T47D (cell line): ENCODE results near the gene GPR25.

Experiments used
- DNase-seq, 2 experiments: peaks; one replicate each; pipeline versions ENCODE4 v3.0.0 to v3.0.0-alpha.2; 2011 to 2012; ENCODE audit warnings: low read depth in 1 of 2, low spot score in 1 of 2
- JUND ChIP-seq: IDR thresholded peaks from 2 replicates; pipeline ENCODE4 v1.6.1; 2012; ENCODE audit warnings: low read depth
- in situ Hi-C: cut with HindIII; loops from 2 replicates; pipeline ENCODE4 v1.10.0; 2016; ENCODE audit warnings: low sequenced_read_pairs, low pct_unique_long_range_greater_than_20kb

The GPR25 gene

DNA sequence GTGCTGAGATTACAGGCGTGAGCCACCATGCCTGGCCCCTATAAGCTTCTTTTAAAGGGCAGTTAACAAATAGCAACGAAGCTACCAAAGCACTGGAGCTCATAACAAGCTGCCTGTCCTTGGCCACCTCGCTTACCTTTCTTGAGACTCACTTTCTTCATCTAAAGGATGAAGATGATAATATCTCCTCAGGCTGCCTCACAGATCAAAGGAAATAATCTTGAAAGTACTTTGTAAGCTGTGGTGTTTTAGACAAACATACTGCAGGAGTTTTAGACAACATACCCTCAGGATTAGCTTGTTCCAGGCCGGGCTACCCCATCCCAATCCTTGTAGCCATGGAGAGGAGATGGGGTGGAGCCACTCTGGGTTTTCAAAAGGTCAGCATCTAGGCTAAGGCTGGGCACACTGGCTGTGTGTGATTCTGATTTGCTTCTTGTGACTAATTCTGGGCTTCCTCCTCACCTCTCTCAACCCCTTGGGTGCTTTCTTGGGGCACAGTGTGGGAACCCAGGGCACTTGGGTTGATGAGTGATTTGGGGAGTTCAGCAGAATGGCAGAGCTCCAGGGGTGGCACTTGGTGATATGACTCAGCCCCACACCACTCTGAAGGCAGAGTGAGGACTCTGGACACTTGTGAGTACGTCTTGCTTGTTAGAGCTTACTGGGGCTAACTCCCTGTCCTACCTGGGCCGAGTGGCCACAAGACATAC lies 5.2 kb downstream of the GPR25 start:
- TF ChIP-seq JUND, result no peak
- in situ Hi-C loops, result no loop called here
- no peak for DNase-seq

DNA sequence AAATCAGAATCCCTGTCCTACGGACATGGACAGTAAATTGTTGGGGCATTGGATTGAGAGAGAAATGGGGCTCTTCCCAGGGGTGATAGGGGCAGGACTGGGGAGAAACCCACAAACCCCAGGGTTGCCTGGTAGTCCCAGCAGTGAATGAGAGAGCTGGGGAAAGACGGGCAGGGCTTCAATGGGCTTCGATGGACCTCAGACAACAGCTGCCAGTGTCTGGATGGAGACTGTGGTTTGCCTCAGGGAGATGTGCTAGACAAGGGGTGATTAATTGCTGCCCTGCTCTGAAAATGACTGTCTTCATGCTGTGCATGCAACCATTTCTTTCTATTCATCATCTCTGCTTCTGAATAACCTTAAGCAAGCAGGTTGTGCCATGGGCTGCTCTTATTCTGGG lies 7.4 kb downstream of the GPR25 start:
- no peak for DNase-seq
- in situ Hi-C loops, result no loop called here
- no peak for TF ChIP-seq JUND

DNA sequence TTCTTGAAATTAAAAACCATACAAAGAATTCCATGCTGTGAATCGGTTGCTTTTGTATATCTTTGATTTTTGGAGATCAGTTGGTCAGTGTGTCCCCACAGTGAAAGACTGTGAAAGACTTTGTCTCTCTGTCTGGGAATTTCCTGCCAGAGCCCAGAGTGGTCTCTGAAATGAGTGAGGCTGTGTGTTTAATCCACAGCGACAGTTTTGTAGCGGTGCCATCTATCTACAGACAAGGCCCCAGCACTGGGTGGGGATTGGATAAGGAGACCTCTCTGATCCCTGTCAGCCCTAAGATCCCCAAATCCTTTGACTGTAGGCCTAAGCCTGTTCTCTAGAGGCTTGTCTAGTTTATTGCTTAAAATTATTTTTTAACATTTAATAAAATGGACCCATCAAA lies 10.3 kb downstream of the GPR25 start:
- no peak for TF ChIP-seq JUND
- in situ Hi-C loops, result no loop called here
- DNase-seq, result no peak

DNA sequence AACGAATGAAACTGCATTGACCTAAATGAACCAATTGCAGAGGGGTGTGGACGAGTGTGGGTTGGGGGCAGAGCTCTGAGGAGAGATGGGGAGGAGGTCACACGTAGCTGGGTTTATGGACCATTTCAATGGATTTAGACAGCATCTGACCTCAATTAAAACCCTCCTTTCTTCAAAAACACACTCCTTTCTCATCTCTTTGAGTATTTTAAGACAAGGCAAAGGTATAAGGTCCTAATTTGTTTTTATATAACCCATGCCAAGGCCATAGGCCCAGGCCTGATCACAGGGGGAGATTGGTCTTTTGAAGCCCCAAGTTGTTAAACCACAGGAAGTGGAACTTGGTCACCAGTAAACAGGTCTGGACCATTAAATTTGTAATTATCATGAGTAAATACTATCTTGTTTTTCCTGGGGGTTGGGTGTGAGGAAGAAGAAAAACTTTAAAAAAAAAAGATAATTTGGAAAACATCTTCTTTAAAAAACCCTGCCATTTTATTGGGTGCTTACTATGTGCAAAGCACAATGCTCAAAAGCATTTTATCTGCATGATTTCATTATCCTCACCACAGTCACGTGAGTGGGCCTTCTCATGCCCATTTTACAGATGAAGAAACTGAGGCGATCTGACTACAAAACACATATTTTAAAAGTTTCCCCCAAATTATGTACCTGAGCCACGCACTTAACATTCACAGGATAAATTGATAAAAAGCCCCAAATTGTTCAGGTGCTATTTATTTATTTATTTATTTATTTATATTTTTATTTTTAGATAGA lies 13.0 kb downstream of the GPR25 start:
- in situ Hi-C loops, result no loop called here
- DNase-seq, result no peak
- TF ChIP-seq JUND, result no peak

DNA sequence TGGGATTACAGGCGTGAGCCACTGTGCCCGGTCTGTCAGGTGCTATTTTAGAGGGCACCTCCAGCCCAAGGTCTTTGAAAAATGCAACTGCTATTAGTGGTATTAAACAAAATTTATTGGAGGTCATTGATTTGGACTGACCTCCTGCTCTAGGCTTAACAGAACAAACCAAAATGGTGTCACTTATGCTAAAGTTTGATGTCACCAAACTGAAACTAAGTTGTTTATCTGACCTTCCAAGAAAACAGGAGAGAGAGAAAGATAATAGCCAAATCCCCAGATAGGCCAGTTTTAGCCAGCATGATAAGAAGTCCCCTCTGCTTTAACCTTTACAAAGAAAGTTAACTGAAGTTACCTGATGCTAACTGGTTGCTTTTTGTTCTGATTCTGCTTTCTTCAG lies 13.8 kb downstream of the GPR25 start:
- in situ Hi-C loops, result no loop called here

DNA sequence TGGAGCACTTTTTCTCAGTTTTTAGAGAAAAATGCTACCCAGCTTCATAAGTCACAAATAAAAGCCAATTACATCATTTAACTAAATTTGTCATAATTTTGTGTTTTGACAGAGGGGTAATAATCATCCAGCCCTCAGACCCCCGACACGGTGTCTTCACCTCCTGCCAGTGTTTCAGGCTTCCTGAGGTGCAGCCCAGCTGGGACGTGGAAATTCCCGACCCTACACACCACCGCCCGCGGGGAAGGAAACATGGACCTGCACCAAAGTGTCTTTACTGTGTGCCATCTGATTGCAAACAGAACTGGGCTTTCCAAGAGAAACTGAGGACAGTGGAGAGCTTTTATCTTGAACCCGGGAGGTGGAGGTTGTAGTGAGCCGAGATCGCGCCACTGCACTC lies 14.3 kb downstream of the GPR25 start:
- no peak for TF ChIP-seq JUND
- no peak for DNase-seq
- in situ Hi-C loops, result no loop called here

More for the DNA sequence above, 13.8 kb downstream of the GPR25 start:
- TF ChIP-seq JUND, result no peak
- DNase-seq, result no peak

DNA sequence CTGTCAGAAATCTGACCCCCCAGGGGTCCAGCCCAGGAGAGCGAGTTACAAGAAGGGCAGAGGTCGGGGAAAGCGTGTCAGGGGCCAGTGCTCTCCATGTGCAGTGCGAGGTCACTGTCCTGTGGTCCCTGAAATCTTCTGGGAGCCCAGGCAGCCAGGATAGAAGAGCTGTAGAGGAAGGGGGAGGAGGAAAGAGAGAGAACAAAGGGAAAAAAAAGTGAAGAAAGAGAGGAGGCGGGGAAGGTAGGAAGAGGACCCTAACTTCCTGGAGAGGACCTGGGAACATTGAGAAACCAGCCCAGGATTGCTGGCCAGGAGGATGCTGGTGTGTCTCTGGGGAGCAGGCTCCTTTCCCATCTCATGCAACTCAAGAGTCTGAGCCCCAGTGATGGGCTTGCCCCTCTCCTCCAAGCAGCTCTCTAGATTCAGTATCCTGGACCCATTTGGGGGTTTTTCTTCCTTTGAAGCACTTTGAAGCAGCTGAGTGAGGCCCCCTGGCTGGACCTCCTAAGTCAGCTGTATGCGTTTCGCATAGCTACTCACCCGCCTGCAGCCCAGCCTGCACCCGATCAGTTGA lies 15.1 kb downstream of the GPR25 start:
- in situ Hi-C loops, result no loop called here
- TF ChIP-seq JUND, result no peak
- no peak for DNase-seq

DNA sequence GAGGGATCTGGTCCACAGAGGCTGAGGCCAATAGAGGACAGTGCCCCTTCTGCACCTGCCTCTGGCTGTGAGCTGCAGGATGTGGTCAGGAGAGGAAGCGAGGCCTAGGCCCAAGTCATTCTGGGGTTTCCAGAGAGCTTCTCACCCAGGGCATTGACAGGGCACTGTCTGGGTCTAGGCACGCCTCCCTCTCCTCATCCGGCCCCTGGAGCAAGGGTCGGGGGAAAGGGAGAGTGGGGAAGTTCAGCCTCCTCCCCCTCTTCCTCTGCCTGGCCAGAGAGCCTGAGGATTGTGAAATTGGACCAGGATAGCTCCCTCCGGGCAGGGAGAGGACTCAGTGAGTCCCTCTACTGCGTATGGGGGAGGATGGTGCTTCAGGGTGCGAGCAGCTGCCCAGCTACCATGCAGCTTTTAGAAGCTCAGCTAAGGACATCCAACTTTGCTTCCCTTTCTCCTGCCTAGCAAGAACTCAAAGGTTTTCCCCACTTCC lies 15.6 kb downstream of the GPR25 start:
- in situ Hi-C loops, result no loop called here
- TF ChIP-seq JUND, result no peak
- DNase-seq, result no peak

DNA sequence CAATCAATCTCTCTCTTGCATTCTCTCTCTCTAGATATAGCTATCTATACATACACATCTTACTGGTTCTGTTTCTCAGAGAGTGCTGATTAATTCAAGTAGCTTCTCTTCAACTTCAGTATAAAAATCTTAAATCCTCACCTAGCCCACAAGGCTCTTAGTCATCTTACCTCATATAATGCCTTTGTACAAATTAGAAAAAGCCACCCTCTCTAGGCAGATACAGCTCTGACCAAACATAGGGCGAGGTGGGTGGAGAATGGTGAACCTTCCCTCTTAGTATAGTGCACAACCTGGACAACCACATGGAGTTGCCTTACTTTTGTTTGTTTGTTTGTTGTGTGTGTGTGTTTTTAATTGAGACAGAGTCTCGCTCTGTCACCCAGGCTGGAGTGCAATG lies 16.8 kb downstream of the GPR25 start:
- no peak for TF ChIP-seq JUND
- no peak for DNase-seq
- in situ Hi-C loops, result no loop called here

DNA sequence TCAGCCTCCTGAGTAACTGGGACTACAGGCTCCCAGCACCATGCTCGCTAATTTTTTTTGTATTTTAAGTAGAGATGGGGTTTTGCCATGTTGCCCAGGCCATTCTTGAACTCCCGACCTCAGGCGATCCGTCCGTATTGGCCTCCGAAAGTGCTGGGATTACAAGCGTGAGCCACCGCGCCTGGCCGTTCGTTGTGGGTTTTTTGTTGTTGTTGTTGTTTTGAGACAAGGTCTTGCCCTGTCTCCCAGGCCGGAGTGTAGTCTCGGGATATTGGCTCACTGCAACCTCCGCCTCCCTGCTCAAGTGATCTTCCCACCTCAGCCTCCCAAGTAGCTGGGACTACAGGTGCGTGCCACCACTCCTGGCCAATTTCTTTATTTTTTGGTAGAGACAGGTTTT lies 17.2 kb downstream of the GPR25 start:
- in situ Hi-C loops, result no loop called here
- no peak for TF ChIP-seq JUND
- no peak for DNase-seq

DNA sequence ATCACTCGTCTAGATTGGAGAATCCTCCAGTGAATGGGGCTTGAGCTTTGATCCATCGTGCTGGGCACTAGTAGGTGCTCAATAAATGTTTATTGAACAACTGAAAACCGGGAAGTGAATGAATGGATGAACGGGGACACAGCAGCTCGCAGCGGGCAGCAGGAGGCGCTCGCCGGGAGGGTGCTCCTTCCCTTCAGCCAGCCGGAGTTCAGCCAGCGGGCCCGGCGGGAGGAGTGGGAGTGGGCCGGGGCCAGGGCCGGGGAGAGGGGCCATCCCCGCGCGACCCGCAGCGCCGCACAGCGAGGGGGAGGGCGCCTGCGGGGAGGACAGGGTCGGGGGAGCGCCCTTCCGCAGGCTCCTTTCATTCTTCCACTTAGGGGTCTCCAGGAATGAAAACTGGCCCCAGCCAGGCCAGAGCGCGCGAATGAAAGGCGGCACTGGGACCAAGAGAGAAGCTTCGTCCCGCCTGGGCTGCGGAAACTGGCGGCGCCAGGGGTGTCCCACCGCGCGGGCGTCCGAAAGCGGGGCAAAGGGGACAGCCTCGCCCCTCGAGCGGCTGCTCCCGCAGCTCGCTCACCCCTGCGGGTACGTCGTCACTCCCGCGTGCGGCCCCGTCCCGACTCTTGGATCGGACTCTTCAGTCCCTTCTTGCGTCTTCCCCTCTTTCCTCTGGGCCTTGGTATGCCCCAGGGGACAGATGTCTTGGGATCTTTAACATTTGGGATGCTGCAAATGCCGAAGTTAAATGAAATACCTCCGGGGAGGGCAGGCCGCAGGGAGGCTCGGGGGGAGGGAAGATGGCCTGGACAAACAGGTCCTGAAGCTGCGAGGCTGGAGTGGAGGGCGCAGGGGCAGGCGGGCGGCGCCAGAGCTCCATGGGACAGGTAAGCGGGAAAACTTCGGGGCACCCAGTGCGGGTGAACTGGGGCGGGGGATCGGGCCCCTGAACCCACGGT lies 18.3 kb downstream of the GPR25 start:
- in situ Hi-C loops, result no loop called here
- DNase-seq, result peak; percentile 92 to 96
- no peak; the same call in 1 of the 2 replicates for TF ChIP-seq JUND

DNA sequence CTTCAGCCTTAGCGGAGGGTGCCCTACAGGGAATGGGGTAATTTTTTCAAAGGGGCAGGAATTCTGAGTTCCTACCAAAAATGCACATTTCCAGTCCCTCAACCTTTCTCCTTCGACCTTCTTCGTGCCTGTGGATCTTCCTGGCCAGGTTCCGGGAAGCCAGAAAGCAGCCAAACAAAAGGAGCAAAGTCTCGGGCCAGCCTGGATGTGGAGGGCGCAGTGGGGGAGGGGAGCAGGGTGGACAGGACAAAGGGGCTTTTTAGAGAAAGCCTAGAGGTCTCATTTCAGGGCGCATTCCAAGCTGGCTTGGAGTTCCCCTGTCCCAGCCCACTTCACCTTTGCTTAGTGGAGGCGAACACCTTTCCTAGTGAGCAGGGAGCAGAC lies 19.0 kb downstream of the GPR25 start:
- no peak for DNase-seq
- TF ChIP-seq JUND, result no peak
- in situ Hi-C loops, result no loop called here
